Neural progenitor cell (in vitro differentiated cells): ENCODE data around the gene PLD2.

Experiments used
- CTCF ChIP-seq: fragments of 200-600 bp; sonication (generic); IDR thresholded peaks from 2 replicates; pipeline ENCODE4 v1.5.1; 2017; ENCODE audit warnings: antibody characterized with exemption, mild to moderate bottlenecking
- EZH2 ChIP-seq: fragments of 200-600 bp; sonication (generic); IDR thresholded peaks from 2 replicates; pipeline ENCODE4 v1.6.1; 2017; ENCODE audit warnings: antibody characterized with exemption, mild to moderate bottlenecking, moderate library complexity
- EZH2phosphoT487 ChIP-seq: fragments of 200-600 bp; sonication (generic); IDR thresholded peaks from 2 replicates; pipeline ENCODE4 v1.6.1; 2017; ENCODE audit warnings: antibody characterized with exemption

- no peak for TF ChIP-seq CTCF
- TF ChIP-seq EZH2, result no peak
- no peak for TF ChIP-seq EZH2phosphoT487
Observed at GRCh38 chr17:4849011-4849536, 42.1 kb downstream of the PLD2 start.
